Fibroblast of skin of right biceps (primary cell): ENCODE measurements around the gene TXNL4A.
A peak's percentile ranks its signal among the peaks of the same experiment; 100 is the strongest.

ENCODE experiments used
- DNase-seq: peaks from one replicate; pipeline ENCODE4 v3.0.0-alpha.2; 2013

The TXNL4A gene

GRCh38 chr18:79933765-79934164 is 54.6 kb downstream of the TXNL4A start:
- peak; percentile 78 for DNase-seq

- DNase-seq: no peak
Observed at GRCh38 chr18:79932907-79933306, 55.5 kb downstream of the TXNL4A start.

GRCh38 chr18:79931475-79931874 is 56.9 kb downstream of the TXNL4A start:
- DNase-seq: no peak

- DNase-seq: no peak
Observed at GRCh38 chr18:79930020-79930642, 58.2 kb downstream of the TXNL4A start.

GRCh38 chr18:79928563-79928960 is 59.8 kb downstream of the TXNL4A start:
- no peak for DNase-seq

- DNase-seq: no peak
Observed at GRCh38 chr18:79927607-79928562, 60.5 kb downstream of the TXNL4A start.

- no peak for DNase-seq
Observed at GRCh38 chr18:79926715-79927606, 61.4 kb downstream of the TXNL4A start.

GRCh38 chr18:79926306-79926705 is 62.1 kb downstream of the TXNL4A start:
- DNase-seq: no peak

- no peak for DNase-seq
Observed at GRCh38 chr18:79924814-79925731, 63.3 kb downstream of the TXNL4A start.

GRCh38 chr18:79923896-79924585 is 64.3 kb downstream of the TXNL4A start:
- no peak for DNase-seq

- no peak for DNase-seq
Observed at GRCh38 chr18:79922971-79923411, 65.4 kb downstream of the TXNL4A start.

- DNase-seq: no peak
Observed at GRCh38 chr18:79921984-79922965, 66.1 kb downstream of the TXNL4A start.
